GM18519 (cell line): ENCODE results near the gene HAS3.

Source experiments
- ATAC-seq: cut with Tn5 transposase; IDR thresholded peaks from one replicate; pipeline ENCODE4 v1.9.1; 2021; ENCODE audit warnings: mild to moderate bottlenecking, moderate library complexity; ENCODE audit not compliant: unreplicated experiment, low FRiP score

The HAS3 gene

DNA sequence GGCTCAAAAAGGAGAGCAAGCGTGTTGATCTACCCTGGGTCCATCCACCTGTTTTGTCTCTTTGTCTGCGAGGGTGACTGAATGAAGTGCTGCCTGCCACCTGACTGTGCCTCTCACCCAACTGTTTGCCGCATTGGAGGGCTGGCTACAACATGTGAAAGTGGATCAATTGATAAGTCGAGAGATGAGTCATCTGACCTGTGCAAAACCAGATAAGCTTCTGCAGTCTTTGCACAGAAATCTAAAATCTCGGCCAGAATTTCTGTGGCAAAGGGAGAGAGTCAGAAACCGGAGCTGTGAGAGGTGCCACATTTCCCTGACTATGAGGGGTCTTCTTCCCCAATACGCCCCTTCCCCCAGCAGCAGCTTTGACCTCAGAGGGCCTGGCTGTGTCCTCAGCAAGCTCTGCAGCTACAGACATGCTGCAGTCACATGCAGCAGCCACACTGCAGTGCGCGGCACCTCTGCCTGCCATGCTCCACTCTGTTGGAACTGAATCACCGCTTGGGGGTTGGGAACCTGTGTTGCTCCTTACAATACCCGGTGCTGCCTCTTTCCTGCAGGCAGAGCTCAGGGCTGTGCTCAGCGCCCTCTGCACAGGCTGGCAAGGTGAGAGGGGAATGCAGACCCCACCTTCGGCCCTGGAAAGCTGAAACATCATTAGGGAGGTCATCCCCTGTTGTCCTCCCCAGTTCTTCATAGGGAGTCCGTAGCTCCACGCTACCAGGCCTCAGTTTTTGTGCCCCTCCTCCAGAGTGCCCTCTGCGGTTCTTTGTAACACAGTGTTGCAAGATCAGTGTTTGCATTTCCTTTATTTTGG is 16.2 kb upstream of the HAS3 start:
- ATAC-seq: no peak

DNA sequence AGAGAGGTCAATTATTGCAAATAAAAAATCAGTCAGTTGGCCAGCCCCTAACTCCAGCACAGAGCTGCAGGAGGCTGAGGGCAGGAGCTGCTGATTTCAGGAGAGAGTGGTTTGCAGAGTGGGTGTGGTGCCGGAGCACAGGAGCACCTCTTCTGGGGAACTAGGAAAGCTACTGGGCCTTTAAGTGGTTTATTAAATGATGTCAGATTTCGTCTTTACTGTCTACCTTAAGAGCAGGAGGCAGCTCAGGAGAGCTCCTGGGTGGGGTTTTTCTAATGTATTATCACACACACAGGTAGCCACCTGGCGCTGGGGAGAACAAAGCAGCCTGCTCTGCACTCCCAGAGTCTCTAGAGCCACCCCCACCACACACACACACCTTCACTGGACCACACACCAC is 11.5 kb upstream of the HAS3 start:
- no peak for ATAC-seq

DNA sequence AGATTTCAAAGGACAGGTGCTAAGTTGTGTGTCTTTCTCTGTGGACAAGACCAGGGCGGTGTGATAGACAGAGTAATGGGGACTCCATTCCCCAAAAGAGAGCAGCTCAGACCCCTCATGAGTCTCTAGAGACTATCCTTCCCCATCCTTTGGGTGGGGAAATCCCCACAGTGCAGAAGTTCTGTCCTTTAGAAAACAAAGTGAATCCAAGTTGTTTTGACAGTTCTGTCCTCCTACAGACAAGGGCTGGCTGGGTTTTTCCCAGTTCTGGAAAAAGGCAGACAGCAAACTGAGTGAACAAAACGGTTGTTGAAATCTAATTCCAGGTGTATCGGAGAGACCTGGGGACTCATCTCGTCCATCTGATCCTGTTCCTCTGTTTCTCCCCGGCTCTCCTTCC is 11.0 kb upstream of the HAS3 start:
- ATAC-seq: no peak

DNA sequence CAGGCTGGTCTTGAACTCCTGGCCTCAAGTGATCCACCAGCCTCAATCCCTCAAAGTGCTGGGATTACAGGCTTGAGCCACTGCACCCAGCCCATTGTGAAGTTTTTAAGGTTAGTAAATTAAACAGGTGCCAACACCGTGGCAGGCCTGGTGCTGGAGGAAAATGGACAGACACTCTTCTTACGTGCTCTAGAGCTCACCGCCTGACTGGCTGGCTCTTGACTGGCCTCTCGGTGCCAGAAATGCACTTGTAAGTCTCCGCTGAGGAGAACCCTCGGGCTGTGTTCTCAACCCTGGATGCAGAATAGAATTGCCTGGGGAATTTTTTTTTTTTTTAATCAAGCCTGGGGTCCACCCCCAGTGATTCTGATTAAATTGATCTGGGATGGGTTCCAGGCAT is 10.3 kb upstream of the HAS3 start:
- no peak for ATAC-seq

DNA sequence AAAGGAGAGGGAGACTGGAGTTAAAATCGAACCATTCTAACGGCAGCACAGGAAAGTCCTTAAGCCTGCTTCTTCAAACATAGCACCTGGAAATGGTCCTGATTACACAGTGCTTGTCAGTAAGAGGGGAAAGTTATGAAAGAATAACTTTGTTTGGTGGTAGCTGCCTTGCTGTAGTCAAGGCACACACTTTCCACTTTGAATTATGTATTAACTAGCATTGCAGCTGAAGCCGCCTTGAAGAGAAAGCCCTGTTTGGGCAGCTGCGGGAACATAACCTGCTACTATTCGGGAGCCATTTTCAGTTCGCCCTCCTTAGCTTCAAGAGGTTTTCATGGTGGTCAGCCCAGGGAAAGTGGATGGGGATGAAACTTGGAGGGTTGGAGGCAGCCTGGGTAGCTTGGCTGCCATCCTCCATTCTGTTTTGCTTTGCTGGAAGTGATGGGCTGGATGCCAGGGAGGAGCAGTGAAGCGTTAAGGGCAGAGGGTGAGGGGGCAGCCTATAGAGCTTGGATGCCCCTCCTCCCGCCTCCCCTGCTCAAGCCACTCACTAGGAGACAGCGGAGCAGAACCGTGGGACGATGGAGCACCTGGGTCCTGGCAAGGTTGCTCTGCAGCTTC is 5.3 kb upstream of the HAS3 start:
- no peak for ATAC-seq

DNA sequence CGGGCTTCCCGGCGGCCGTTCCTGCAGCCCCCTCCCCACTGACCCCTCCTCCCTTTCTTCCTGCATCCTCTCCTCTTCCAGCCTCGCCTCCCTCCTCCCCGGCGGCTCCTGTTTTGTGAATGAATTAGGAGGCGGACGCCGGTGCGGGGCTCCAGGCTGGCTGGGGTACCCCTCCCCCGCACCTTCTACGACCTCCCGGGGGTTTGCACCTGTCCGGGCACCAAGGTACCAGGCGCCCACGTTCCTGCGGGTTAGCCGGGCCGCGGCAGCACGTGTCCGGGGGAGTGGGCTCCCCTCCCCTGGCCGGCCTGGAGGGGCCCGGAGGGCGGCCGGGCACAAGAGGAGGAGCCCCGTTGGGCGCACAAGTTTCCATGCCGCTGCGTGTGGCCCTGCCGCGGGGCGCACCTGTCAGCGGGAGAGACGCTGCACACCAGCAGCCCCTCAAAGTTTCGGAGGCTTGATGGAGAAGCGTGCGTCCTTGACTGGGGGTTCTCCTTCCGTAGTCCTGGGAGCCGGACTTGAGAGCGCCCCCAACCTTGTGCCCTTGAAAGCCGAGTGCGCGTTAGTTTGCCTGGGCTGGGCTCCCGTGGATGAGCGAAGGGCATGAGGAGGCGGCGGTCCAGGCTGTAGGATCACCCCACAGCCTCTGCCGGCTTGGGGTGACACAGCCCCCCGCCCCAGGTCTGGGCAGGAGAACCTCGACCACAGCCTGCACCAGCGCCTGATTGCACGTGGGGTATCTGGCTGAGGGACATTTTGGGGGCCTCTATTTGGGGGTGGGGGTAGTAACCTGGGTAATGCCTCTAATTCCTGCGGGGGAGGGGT is 1.2 kb downstream of the HAS3 start:
- no peak for ATAC-seq

DNA sequence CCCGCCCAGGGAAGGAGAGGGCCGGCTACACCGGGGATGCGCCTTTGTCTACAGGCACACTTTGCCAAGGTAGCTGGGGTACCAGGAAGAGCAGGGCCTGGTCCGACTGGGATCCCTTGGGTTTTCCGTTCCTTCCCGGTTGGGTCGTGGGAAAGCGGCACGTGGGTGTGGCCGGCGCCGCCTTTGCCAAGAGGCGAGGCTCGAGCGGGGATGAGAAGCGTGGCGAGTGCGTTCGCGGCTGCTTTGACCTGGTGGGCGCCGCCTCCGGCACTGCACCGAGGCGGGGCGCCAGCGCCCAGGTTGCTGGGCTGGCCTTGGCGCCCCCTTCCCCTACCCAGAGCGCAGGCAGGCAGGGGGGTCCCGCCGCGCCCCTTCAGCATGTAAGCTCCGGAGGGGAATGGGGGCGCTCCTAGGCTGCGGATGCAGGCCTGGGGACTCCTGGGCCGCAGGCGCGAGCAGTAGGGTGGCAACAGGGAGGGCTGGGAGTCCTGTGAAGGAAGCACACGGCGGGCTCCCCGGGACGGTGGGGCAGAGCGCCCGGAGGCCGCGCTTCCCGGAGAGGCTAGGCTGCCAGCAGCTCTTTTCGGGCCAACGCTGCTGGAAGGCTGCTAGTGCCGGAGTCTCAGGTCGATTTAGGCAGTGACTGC is 2.0 kb downstream of the HAS3 start:
- no peak for ATAC-seq

DNA sequence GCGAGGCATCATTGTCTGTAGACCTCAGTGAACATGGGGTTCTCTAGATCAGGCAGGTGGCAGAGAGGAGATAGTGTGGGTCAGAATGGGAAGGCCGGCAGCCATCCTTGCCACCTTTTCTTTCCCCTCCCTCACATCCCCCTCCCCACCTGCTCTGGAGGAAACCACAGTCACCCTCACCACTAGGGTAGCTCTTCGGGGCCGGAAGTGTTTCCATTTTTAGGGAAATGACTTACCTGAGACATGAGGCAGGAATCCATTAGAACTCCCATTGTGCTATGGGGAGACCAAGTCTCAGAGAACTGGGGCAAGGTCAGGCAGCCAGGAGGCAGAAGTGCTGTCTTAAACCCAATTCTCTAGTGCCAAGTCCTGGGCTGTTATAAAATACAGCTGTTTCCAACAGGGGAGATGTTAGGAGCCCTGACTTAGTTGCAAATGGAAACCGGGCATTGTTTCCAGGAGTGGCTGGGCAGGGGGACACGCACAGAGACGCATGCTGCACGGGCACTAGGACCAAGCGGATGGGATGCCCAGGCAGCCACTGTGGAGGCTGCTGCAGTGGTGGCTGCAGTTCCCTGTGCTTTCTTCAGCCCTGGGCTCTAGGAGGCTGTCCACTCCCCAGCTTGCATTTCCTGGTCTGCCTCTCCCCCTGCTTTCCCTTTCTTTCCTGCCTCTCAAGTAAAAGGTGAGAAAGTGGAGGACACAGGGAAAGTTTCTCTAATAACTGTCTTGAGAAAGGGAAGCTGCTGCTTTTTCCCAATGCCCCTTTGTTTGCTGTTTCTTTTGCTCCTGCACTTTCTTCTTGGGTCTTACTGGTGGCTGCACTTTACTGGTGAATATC is 2.8 kb downstream of the HAS3 start:
- no peak for ATAC-seq

DNA sequence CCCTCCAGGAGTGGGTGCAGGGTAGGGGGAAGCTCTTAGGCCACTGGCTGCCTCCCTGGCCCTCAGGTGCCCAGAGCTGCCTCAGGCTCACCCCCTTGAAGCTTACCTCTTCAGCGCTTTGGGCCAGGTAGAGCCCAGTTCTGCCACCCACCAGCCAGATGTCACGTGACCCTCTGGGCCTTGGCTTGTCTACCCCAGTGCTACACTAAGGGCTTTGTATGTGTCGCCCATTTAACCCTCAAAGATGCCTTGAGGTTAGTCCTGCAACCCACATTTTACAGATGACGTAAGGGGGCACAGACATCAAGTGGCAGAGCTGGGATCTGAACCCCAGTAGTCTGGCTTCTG is 3.4 kb downstream of the HAS3 start:
- ATAC-seq: no peak

DNA sequence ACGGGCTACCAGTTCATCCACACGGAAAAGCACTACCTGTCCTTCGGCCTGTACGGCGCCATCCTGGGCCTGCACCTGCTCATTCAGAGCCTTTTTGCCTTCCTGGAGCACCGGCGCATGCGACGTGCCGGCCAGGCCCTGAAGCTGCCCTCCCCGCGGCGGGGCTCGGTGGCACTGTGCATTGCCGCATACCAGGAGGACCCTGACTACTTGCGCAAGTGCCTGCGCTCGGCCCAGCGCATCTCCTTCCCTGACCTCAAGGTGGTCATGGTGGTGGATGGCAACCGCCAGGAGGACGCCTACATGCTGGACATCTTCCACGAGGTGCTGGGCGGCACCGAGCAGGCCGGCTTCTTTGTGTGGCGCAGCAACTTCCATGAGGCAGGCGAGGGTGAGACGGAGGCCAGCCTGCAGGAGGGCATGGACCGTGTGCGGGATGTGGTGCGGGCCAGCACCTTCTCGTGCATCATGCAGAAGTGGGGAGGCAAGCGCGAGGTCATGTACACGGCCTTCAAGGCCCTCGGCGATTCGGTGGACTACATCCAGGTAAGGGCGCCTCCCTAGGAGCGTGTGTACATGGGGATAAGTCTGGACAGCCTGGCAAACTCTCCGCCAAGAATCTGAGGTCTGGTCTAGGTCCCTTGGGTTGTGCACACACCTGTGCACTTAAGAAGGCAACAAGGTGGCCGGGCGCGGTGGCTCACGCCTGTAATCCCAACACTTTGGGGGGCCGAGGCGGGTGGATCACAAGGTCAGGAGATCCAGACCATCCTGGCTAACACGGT is 4.2 kb downstream of the HAS3 start:
- ATAC-seq: no peak

DNA sequence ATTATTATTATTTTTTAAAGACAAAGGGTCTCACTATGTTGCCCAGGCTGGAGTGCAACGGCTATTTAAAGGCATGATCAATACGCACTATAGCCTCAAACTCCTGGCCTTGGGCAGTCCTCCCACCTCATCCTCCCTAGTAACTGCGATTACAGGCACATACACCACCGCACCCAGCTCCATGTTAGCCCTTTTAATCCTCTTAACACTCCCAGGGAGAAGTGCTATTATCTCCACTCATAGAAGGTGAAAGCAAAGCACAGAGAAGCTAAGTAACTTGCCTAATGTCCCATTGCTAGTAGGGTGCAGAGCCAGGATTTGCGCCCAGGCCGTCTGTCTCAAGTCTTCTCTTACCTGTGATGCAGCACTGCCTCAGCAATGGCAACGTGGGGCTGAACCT is 5.0 kb downstream of the HAS3 start:
- no peak for ATAC-seq

DNA sequence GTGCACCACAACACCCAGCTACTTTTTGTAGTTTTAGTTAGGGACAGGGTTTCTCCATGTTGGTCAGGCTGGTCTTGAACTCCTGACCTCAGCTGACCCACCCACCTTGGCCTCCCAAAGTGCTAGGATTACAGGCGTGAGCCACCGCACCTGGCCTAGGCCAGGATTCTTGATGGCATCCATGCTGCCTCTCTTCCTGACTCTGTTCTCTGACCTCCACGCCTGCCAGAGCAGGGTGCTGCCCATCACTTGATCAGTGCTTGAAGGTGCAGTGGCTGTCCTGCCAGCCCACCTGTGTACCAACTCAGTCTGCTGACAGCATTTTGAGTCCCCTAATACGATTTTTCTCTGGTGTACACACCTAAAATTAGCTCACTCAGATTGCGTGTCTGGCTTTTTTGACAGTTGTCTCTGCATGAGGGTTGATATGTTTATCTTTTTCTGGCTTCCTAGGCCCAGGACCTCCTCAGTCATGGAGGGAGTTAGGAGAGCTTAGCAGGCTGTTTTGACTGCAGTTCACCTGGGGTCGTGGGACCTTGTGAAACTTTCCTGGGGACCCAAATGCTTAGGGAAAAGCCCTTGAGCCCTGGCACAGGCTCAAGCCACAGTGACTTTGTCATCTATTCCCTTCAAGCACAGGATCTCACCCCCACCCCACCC is 5.9 kb downstream of the HAS3 start:
- ATAC-seq: no peak

DNA sequence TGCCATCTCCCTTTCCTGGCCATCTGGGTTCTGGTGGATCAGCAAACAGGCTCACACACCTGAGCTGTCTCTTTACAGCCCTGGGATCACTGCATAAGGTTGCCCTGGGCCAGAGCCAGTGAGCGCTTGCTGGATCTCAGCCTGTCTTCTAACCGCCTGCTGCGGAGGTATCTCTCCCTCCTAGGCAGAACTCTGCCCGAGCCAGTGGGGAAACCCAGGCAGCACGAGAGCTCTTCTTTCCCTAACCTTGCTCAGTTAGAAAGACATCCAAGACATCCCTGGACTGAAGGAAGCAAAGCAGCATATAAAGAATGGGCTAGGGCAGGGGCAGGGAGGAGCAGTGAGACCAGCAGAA is 6.4 kb downstream of the HAS3 start:
- ATAC-seq: no peak

DNA sequence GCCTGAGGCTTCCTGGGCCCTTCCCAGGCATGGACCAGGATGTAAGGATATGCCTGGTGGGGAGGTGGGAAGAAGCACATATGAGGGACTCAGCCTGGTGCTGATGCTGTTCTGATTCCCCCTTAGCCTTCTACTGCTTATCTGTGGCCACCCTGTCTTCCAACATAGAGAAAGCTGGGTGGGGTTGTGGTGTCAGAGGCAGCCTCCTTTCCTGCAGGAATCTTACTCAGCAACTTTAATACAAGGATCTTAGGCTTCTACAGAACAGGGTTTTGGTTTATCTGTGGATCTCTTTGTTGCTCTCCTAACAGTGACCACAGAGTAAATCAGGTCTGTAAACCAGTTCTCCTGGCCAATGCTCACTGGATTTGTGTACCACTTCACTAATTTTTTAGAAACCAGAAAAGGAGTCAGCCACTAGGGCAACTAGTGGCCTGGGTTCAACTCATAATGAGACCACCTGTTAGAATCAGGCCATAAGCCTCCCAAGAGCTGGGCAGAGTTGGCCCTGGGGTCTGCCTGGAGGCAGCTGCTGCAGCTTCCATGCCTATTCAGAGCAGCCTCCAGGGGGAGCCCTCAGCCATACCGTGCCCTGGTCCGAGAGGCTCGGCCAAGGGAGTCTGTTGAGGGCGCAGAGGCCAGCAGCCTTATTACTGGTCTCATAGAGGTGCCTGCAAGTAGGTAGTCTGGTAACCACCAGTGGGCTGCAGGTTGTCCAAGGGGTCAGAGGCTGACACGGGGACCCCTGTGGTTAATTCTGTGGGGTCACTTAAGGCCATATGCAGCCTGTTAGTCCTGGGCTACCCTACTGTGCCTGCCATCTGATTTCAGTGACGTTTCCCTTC is 7.1 kb downstream of the HAS3 start:
- ATAC-seq: no peak

DNA sequence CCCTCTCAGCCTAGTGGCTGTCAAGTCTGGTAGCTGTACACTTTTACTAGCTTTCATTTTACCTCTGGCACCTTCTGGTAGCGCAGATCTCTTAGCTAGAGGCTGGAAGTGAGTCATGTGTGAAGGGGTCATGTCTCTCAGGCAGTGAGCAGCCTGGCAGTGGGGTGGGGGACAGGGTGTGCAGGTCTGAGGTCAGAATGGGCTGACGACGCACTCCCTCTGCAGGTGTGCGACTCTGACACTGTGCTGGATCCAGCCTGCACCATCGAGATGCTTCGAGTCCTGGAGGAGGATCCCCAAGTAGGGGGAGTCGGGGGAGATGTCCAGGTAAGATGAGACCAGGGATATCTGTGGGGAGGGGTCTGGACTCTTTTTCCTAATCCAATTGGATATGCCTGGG is 7.8 kb downstream of the HAS3 start:
- no peak for ATAC-seq

DNA sequence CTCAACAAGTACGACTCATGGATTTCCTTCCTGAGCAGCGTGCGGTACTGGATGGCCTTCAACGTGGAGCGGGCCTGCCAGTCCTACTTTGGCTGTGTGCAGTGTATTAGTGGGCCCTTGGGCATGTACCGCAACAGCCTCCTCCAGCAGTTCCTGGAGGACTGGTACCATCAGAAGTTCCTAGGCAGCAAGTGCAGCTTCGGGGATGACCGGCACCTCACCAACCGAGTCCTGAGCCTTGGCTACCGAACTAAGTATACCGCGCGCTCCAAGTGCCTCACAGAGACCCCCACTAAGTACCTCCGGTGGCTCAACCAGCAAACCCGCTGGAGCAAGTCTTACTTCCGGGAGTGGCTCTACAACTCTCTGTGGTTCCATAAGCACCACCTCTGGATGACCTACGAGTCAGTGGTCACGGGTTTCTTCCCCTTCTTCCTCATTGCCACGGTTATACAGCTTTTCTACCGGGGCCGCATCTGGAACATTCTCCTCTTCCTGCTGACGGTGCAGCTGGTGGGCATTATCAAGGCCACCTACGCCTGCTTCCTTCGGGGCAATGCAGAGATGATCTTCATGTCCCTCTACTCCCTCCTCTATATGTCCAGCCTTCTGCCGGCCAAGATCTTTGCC is 9.0 kb downstream of the HAS3 start:
- ATAC-seq: no peak

DNA sequence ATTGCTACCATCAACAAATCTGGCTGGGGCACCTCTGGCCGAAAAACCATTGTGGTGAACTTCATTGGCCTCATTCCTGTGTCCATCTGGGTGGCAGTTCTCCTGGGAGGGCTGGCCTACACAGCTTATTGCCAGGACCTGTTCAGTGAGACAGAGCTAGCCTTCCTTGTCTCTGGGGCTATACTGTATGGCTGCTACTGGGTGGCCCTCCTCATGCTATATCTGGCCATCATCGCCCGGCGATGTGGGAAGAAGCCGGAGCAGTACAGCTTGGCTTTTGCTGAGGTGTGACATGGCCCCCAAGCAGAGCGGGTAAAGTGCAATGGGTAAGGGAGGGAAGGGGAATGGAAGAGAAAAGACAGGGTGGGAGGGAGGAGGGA is 9.5 kb downstream of the HAS3 start:
- no peak for ATAC-seq

DNA sequence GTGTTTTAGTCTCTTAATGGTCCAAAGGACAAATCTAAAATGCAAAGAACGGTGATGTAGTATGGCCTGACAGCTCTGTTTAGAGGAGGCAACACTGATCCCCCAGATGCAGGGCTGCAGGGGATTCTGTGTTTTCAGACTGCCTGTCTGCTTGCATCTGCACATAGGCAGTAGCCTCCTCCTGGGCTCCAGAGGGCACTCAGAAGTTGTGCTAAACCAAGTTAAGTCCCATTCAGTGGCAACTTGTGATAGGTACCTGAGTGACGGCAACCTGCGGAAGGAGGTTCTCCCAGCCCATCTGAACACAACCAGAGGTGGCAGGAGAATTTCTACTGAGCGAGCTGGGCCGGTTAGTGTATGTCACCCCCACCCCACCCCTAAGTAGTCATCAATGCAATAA is 9.9 kb downstream of the HAS3 start:
- no peak for ATAC-seq
